Neural cell (in vitro differentiated cells): ENCODE results near the gene UBA5. TPM values are rescaled to one million over a fixed set of nuclear protein-coding genes. Genes with fewer than 3 reads are reported as not detected.

ENCODE experiments used
- H2AFZ ChIP-seq: fragments of 200-600, 300-800 bp; sonication (generic), shearing (Covaris generic); 2 replicates; pipeline ENCODE4 v1.6.0; 2014; ENCODE audit warnings: low read depth, mild to moderate bottlenecking, antibody characterized with exemption, low read length, moderate library complexity
- H3F3A ChIP-seq: fragments of 200-600 bp; shearing (Covaris generic); 2 replicates; pipeline ENCODE4 v1.6.1; 2016; ENCODE audit warnings: mild to moderate bottlenecking, moderate library complexity, mixed read lengths, antibody characterized with exemption, low read length; ENCODE audit not compliant: insufficient read depth, poor library complexity, severe bottlenecking
- H3K27ac ChIP-seq: fragments of 200-600, 300-800 bp; sonication (generic), shearing (Covaris generic); 2 replicates; pipeline ENCODE4 v1.5.1; 2014; ENCODE audit warnings: mild to moderate bottlenecking, low read length, moderate library complexity
- H3K27me3 ChIP-seq: fragments of 300-800, 200-600 bp; sonication (generic), shearing (Covaris generic); 2 replicates; pipeline ENCODE4 v1.6.0; 2014; ENCODE audit warnings: mild to moderate bottlenecking, low read depth, low read length, moderate library complexity; ENCODE audit not compliant: insufficient read depth
- H3K36me3 ChIP-seq: fragments of 300-800, 200-600 bp; sonication (generic), shearing (Covaris generic); 2 replicates; pipeline ENCODE4 v1.5.1; 2014; ENCODE audit warnings: mild to moderate bottlenecking, antibody characterized with exemption, low read length, moderate library complexity; ENCODE audit not compliant: insufficient read depth
- H3K4me2 ChIP-seq: fragments of 300-800, 200-600 bp; sonication (generic), shearing (Covaris generic); 2 replicates; pipeline ENCODE4 v1.6.0; 2014; ENCODE audit warnings: mild to moderate bottlenecking, low read length
- H3K4me3 ChIP-seq: fragments of 300-800, 200-600 bp; sonication (generic), shearing (Covaris generic); 2 replicates; pipeline ENCODE4 v1.5.1; 2014; ENCODE audit warnings: mild to moderate bottlenecking, low read length, moderate library complexity
- H3K79me2 ChIP-seq: fragments of 200-600 bp; shearing (Covaris generic); replicated peaks from 2 replicates; pipeline ENCODE4 v1.6.0; 2014; ENCODE audit warnings: mild to moderate bottlenecking, low read length, moderate library complexity; ENCODE audit not compliant: insufficient read depth
- H3K9ac ChIP-seq: fragments of 300-800, 200-600 bp; sonication (generic), shearing (Covaris generic); 2 replicates; pipeline ENCODE4 v1.6.1; 2016; ENCODE audit warnings: mild to moderate bottlenecking, low read length, mixed read lengths
- H3K9me2 ChIP-seq: fragments of 200-600 bp; shearing (Covaris generic); 2 replicates; pipeline ENCODE4 v1.6.1; 2016; ENCODE audit warnings: mild to moderate bottlenecking, low read length, mixed read lengths; ENCODE audit not compliant: insufficient read depth
- H3K9me3 ChIP-seq: fragments of 200-600, 300-800 bp; sonication (generic), shearing (Covaris generic); 2 replicates; pipeline ENCODE4 v1.6.1; 2016; ENCODE audit warnings: mild to moderate bottlenecking, mixed run types, low read length, moderate library complexity, mixed read lengths
- H4K20me1 ChIP-seq: fragments of 200-600 bp; shearing (Covaris generic); 2 replicates; pipeline ENCODE4 v1.6.1; 2016; ENCODE audit warnings: mild to moderate bottlenecking, mixed run types; ENCODE audit not compliant: insufficient read depth
- CTCF ChIP-seq: fragments of 450-650 bp; IDR thresholded peaks from 2 replicates; pipeline ENCODE4 v1.5.1; 2014; ENCODE audit warnings: antibody characterized with exemption, mild to moderate bottlenecking, moderate library complexity; ENCODE audit not compliant: poor library complexity, severe bottlenecking
- EP300 ChIP-seq: fragments of 450-650 bp; conservative IDR thresholded peaks from 2 replicates; pipeline ENCODE4 v1.6.1; 2014; ENCODE audit warnings: antibody characterized with exemption, mild to moderate bottlenecking, moderate library complexity; ENCODE audit not compliant: poor library complexity, severe bottlenecking
- EZH2 ChIP-seq: fragments of 200-600, 300-800 bp; shearing (Covaris generic), sonication (generic); IDR thresholded peaks from 2 replicates; pipeline ENCODE4 v1.6.1; 2014; ENCODE audit warnings: antibody characterized with exemption, low read length, borderline replicate concordance, mild to moderate bottlenecking; ENCODE audit not compliant: insufficient read depth, poor library complexity, severe bottlenecking
- MXI1 ChIP-seq: fragments of 450-650 bp; conservative IDR thresholded peaks from 2 replicates; pipeline ENCODE4 v1.6.1; 2014; ENCODE audit warnings: antibody characterized with exemption, mild to moderate bottlenecking; ENCODE audit not compliant: poor library complexity, severe bottlenecking
- POLR2AphosphoS5 ChIP-seq: IDR thresholded peaks from 2 replicates; pipeline ENCODE4 v1.6.1; 2012
- RAD21 ChIP-seq: fragments of 450-650 bp; conservative IDR thresholded peaks from 2 replicates; pipeline ENCODE4 v1.6.1; 2014; ENCODE audit warnings: antibody characterized with exemption, mild to moderate bottlenecking, moderate library complexity
- REST ChIP-seq: IDR thresholded peaks from 2 replicates; pipeline ENCODE4 v1.6.1; 2012; ENCODE audit warnings: borderline replicate concordance
- SMC3 ChIP-seq: fragments of 450-650 bp; conservative IDR thresholded peaks from 2 replicates; pipeline ENCODE4 v1.6.1; 2014; ENCODE audit warnings: antibody characterized with exemption, mild to moderate bottlenecking, moderate library complexity; ENCODE audit not compliant: poor library complexity
- TAF1 ChIP-seq: IDR thresholded peaks from 2 replicates; pipeline ENCODE4 v1.6.1; 2012; ENCODE audit warnings: low read depth
- polyA plus RNA-seq: library from polyadenylated mRNA; depleted of rRNA; stranded (reverse); fragments of >200 nt; gene quantifications from 2 replicates; pipeline ENCODE4 v1.2.3, GENCODE V29; 2014

UBA5 gene
- polyA plus RNA-seq, 1 donor from 2014 or later, result 77.8 TPM

GRCh38 chr3:132623646-132624045 is 36.5 kb upstream of the UBA5 start:
- H3F3A ChIP-seq, result no peaks in the 10 kb centered on the region
- no peak overlapping the region for H2AFZ ChIP-seq
- no peaks in the 10 kb centered on the region for H3K9me2 ChIP-seq
- no peaks in the 10 kb centered on the region for H3K9me3 ChIP-seq
- no peak overlapping the region for H3K9ac ChIP-seq
- H3K27ac ChIP-seq, result no peak overlapping the region
- TF ChIP-seq EP300 (no peak), REST (no peak), SMC3 (no peak), TAF1 (no peak), RAD21 (no peak), EZH2 (no peak)
- H4K20me1 ChIP-seq, result no peaks in the 10 kb centered on the region
- no peaks in the 10 kb centered on the region for H3K79me2 ChIP-seq
- no peaks in the 10 kb centered on the region for H3K27me3 ChIP-seq
- no peaks in the 10 kb centered on the region for H3K36me3 ChIP-seq
- H3K4me3 ChIP-seq, result no peak overlapping the region
- H3K4me2 ChIP-seq, result no peak overlapping the region

GRCh38 chr3:132624790-132625189 is 35.3 kb upstream of the UBA5 start:
- Histone ChIP-seq H3K27me3 (no peaks in the 10 kb centered on the region), H3K9me2 (no peaks in the 10 kb centered on the region), H4K20me1 (no peaks in the 10 kb centered on the region), H3K4me2 (no peak overlapping the region), H3K27ac (no peak overlapping the region), H3K4me3 (no peak overlapping the region), H3K79me2 (no peaks in the 10 kb centered on the region), H3K9ac (no peak overlapping the region), H3K36me3 (no peaks in the 10 kb centered on the region), H3F3A (no peaks in the 10 kb centered on the region), H3K9me3 (no peaks in the 10 kb centered on the region), H2AFZ (no peak overlapping the region)
- TF ChIP-seq SMC3 (no peak), POLR2AphosphoS5 (no peak), CTCF (no peak), REST (no peak), MXI1 (no peak), RAD21 (no peak), EZH2 (no peak), TAF1 (no peak), EP300 (no peak)
